Karpas-422 (cell line): ENCODE measurements around the gene HPCA. TPM values are rescaled to one million over a fixed set of nuclear protein-coding genes. Genes with fewer than 3 reads are reported as not detected.
A peak's percentile ranks its signal among the peaks of the same experiment; 100 is the strongest.

Source experiments
- DNase-seq: peaks from one replicate; pipeline ENCODE4 v3.0.0-alpha.2; 2015
- H2AFZ ChIP-seq: fragments of 200-600 bp; sonication (generic); 2 replicates; pipeline ENCODE4 v1.6.1; 2014; ENCODE audit warnings: antibody characterized with exemption, low read length, mixed read lengths
- H3K27ac ChIP-seq: fragments of 200-600 bp; sonication (generic); 2 replicates; pipeline ENCODE4 v1.5.1; 2014; ENCODE audit warnings: mild to moderate bottlenecking, low read length, moderate library complexity
- H3K27me3 ChIP-seq: fragments of 200-600 bp; sonication (generic); 2 replicates; pipeline ENCODE4 v1.6.1; 2014; ENCODE audit warnings: low read length, mixed read lengths
- H3K36me3 ChIP-seq: fragments of 200-600 bp; sonication (generic); 2 replicates; pipeline ENCODE4 v1.6.1; 2014; ENCODE audit warnings: low read length, mixed read lengths; ENCODE audit not compliant: insufficient read depth
- H3K4me1 ChIP-seq: fragments of 200-600 bp; sonication (generic); 2 replicates; pipeline ENCODE4 v1.6.1; 2014; ENCODE audit warnings: mild to moderate bottlenecking, low read length, mixed read lengths
- H3K4me2 ChIP-seq: fragments of 200-600 bp; sonication (generic); 2 replicates; pipeline ENCODE4 v1.6.1; 2014; ENCODE audit warnings: low read length, low read depth, mild to moderate bottlenecking; ENCODE audit not compliant: poor library complexity, severe bottlenecking
- H3K4me3 ChIP-seq: fragments of 200-600 bp; sonication (generic); 2 replicates; pipeline ENCODE4 v1.5.1; 2014; ENCODE audit warnings: mild to moderate bottlenecking, antibody characterized with exemption, low read length, mixed read lengths
- H3K79me2 ChIP-seq: fragments of 200-600 bp; sonication (generic); 2 replicates; pipeline ENCODE4 v1.6.1; 2014; ENCODE audit warnings: mild to moderate bottlenecking, low read length, mixed read lengths
- H3K9ac ChIP-seq: fragments of 200-600 bp; sonication (generic); 2 replicates; pipeline ENCODE4 v1.6.0; 2014; ENCODE audit warnings: low read length
- H3K9me2 ChIP-seq: fragments of 200-600 bp; sonication (generic), shearing (Covaris generic); replicated peaks from 2 replicates; pipeline ENCODE4 v1.6.0; 2014; ENCODE audit warnings: mild to moderate bottlenecking, low read length, moderate library complexity; ENCODE audit not compliant: insufficient read depth
- H3K9me3 ChIP-seq: fragments of 300-700, 200-600 bp; sonication (generic); 2 replicates; pipeline ENCODE4 v1.6.1; 2014; ENCODE audit warnings: low read length, mixed read lengths
- H4K20me1 ChIP-seq: fragments of 200-600 bp; sonication (generic); 2 replicates; pipeline ENCODE4 v1.6.1; 2014; ENCODE audit warnings: mild to moderate bottlenecking, antibody characterized with exemption, low read length, low read depth; ENCODE audit not compliant: insufficient read depth
- total RNA-seq: library from RNA; depleted of rRNA; stranded (reverse); fragments of >200 nt; shearing (Covaris generic); gene quantifications from 2 replicates; pipeline ENCODE4 v1.2.3, GENCODE V29; 2014; ENCODE audit warnings: low replicate concordance

The HPCA gene
- total RNA-seq, 1 experiment from 2014 or later: not detected

DNA sequence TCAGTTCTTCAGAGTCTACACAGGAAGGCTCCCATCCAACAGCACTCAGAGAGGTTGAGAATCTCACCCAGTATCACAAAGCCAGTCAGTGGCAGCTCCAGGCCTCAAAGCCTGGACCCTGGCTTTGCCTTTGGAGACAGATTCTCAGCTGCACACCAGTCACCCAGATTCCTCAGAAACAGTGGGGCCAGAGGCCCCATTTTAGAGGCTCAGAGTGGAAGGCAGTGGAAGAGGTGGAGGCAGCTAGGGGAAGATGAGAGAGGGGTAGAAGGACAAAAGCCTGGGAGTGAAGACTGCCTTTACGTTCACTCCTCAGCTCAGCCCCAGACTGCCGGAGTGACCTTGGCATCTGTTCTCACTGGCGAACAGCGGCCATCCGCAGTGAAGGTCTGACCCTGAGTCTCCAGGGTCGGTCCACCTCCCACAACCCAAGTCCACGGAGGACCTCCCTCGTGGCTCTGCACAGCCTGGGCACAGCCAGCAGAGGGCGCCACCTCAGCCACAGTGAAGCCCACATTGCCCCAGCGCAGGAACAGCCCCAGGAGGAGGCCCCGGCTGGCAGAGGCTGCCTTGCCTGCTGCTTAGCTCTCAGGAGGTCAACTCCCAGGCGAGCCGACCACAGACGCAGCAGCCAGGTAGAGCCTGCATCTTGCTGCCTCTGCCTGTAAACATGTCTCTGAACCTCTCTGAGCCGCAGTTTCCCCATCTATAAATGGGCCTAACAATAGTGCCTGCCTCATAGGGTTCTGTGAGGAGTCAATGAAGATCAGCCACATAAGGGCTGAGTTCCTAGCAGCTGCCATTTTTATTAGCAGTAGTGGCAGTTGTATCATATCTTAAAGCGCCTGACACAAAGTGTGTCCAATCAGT is 9.7 kb upstream of the HPCA start:
- peaks cover 16% of the 10 kb centered on the region for H3K4me1 ChIP-seq
- no peak overlapping the region for H3K27ac ChIP-seq
- no peaks in the 10 kb centered on the region for H3K27me3 ChIP-seq
- H3K9ac ChIP-seq: no peak overlapping the region
- no peaks in the 10 kb centered on the region for H3K79me2 ChIP-seq
- no peaks in the 10 kb centered on the region for H3K9me3 ChIP-seq
- H3K4me2 ChIP-seq: no peak overlapping the region
- no peaks in the 10 kb centered on the region for H4K20me1 ChIP-seq
- peak; percentile 89 for DNase-seq
- H3K4me3 ChIP-seq: no peak overlapping the region
- no peaks in the 10 kb centered on the region for H3K9me2 ChIP-seq
- H2AFZ ChIP-seq: no peak overlapping the region; the same call in 1 of the 2 replicates
- no peaks in the 10 kb centered on the region for H3K36me3 ChIP-seq

GRCh38 chr1:32877211-32878110 is 8.8 kb upstream of the HPCA start:
- H3K79me2 ChIP-seq: no peaks in the 10 kb centered on the region
- peaks cover 11% of the 10 kb centered on the region for H3K4me1 ChIP-seq
- H3K4me3 ChIP-seq: no peak overlapping the region
- no peak overlapping the region for H3K4me2 ChIP-seq
- H3K9me2 ChIP-seq: no peaks in the 10 kb centered on the region
- H2AFZ ChIP-seq: no peak overlapping the region
- DNase-seq: no peak
- H3K9ac ChIP-seq: no peak overlapping the region
- H3K27ac ChIP-seq: no peak overlapping the region
- H3K36me3 ChIP-seq: no peaks in the 10 kb centered on the region
- H3K27me3 ChIP-seq: no peaks in the 10 kb centered on the region
- no peaks in the 10 kb centered on the region for H3K9me3 ChIP-seq
- H4K20me1 ChIP-seq: no peaks in the 10 kb centered on the region

- H3K36me3 ChIP-seq: no peaks in the 10 kb centered on the region
- H3K9me2 ChIP-seq: no peaks in the 10 kb centered on the region
- H2AFZ ChIP-seq: no peak overlapping the region
- no peaks in the 10 kb centered on the region for H3K9me3 ChIP-seq
- H3K4me1 ChIP-seq: peaks cover 7% of the 10 kb centered on the region
- H3K79me2 ChIP-seq: no peaks in the 10 kb centered on the region
- H3K9ac ChIP-seq: no peak overlapping the region
- H3K4me2 ChIP-seq: no peak overlapping the region
- no peak overlapping the region for H3K27ac ChIP-seq
- H4K20me1 ChIP-seq: no peaks in the 10 kb centered on the region
- H3K4me3 ChIP-seq: no peak overlapping the region
- H3K27me3 ChIP-seq: no peaks in the 10 kb centered on the region
- no peak for DNase-seq
Observed at GRCh38 chr1:32878183-32878582, 8.1 kb upstream of the HPCA start.

DNA sequence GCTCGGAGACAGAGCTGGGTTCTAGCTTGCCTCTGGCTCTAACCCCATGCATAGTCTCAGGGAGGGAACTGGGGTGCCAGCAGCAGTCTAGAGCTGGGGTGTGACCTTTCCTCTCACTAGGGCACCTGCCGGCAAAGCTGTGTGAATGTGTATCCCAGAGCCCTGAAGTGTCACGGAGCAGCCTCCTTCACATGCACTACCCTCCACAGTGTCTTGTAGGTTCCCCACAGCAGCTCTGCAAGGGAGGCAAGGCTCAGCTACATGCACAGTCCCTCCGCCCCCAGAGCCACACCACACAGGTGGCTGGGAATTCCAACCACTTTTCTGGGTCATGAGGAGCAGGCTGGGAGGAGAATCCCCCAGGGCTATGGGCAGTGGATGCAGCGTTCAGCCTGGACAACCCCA is 7.7 kb upstream of the HPCA start:
- Histone ChIP-seq H3K4me3 (no peak overlapping the region), H3K9me2 (no peaks in the 10 kb centered on the region), H3K9ac (no peak overlapping the region), H3K79me2 (no peaks in the 10 kb centered on the region), H3K9me3 (no peaks in the 10 kb centered on the region), H3K4me2 (no peak overlapping the region), H3K36me3 (no peaks in the 10 kb centered on the region), H3K27me3 (no peaks in the 10 kb centered on the region), H4K20me1 (no peaks in the 10 kb centered on the region), H2AFZ (no peak overlapping the region), H3K27ac (no peak overlapping the region), H3K4me1 (peaks cover 7% of the 10 kb centered on the region)
- DNase-seq: no peak

GRCh38 chr1:32881291-32881690 is 5.0 kb upstream of the HPCA start:
- no peak overlapping the region for H3K27ac ChIP-seq
- H3K4me3 ChIP-seq: no peak overlapping the region
- H4K20me1 ChIP-seq: 0 out of 2 replicates have a peak, but pooled peaks cover 2% of the 10 kb centered on the region
- H3K4me2 ChIP-seq: no peak overlapping the region
- H3K36me3 ChIP-seq: no peaks in the 10 kb centered on the region
- H2AFZ ChIP-seq: no peak overlapping the region
- H3K9me3 ChIP-seq: no peaks in the 10 kb centered on the region
- H3K9ac ChIP-seq: no peak overlapping the region
- H3K79me2 ChIP-seq: no peaks in the 10 kb centered on the region
- peaks cover 3% of the 10 kb centered on the region; the same call in 1 of the 2 replicates for H3K4me1 ChIP-seq
- no peaks in the 10 kb centered on the region for H3K9me2 ChIP-seq
- no peak for DNase-seq
- H3K27me3 ChIP-seq: no peaks in the 10 kb centered on the region

GRCh38 chr1:32881871-32882850 is 4.1 kb upstream of the HPCA start:
- Histone ChIP-seq H3K36me3 (no peaks in the 10 kb centered on the region), H3K27me3 (no peaks in the 10 kb centered on the region), H4K20me1 (0 out of 2 replicates have a peak, but pooled peaks cover 2% of the 10 kb centered on the region), H3K4me2 (no peak overlapping the region), H3K4me1 (peaks cover 5% of the 10 kb centered on the region), H3K4me3 (no peak overlapping the region), H3K27ac (no peak overlapping the region), H3K9me2 (no peaks in the 10 kb centered on the region), H3K9ac (no peak overlapping the region), H3K9me3 (no peaks in the 10 kb centered on the region), H2AFZ (no peak overlapping the region), H3K79me2 (no peaks in the 10 kb centered on the region)
- no peak for DNase-seq

DNA sequence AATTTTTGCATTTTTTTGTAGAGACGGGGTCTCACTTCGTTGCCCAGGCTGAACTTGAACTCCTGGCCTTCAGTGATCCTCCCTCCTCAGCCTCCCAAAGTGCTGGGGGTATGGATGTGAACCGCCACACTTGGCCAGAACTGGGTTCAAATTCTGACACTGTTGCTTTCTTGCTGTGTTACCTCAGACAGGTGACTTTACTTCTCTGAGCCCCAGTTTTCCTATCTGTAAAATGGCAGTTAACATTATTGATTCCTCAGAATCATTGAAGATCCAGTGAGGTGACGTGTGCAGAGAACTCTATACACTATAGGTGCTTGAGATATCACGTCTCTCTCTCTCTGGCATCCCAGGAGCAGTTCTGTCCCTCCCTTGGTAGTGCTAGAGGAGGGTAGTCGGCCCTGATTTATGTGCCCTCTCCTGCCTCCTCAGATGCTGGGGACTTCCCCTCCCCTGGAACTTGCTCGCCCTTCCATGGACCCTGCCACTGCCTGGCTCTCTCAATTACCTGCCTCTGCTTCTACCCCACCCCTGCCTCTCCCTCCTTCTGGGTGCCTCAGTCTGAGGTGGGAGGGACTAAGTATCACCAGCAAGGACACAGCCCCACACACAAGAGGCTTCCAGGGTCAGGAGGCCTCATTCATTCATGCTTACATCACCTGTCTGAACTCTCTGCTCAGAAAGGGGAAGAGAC is 2.8 kb upstream of the HPCA start:
- Histone ChIP-seq H3K4me1 (peaks cover 10% of the 10 kb centered on the region), H3K36me3 (no peaks in the 10 kb centered on the region), H3K27me3 (no peaks in the 10 kb centered on the region), H3K79me2 (no peaks in the 10 kb centered on the region), H4K20me1 (0 out of 2 replicates have a peak, but pooled peaks cover 2% of the 10 kb centered on the region), H2AFZ (no peak overlapping the region), H3K9me2 (no peaks in the 10 kb centered on the region), H3K9ac (no peak overlapping the region), H3K27ac (no peak overlapping the region), H3K9me3 (no peaks in the 10 kb centered on the region), H3K4me2 (no peak overlapping the region), H3K4me3 (no peak overlapping the region)
- DNase-seq: no peak
